LNCAP (cell line): ENCODE data around the gene ARVCF.

ENCODE experiments used
- CTCF ChIP-seq: fragments of 450-650 bp; IDR thresholded peaks from 2 replicates; pipeline ENCODE4 v1.5.1; 2017; ENCODE audit warnings: mild to moderate bottlenecking

ARVCF gene

GRCh38 chr22:20026204-20026908, 9.7 kb upstream of the ARVCF start:
- TF ChIP-seq CTCF, result no peak

- no peak for TF ChIP-seq CTCF
These were observed 9.0 kb upstream of the ARVCF start for GRCh38 chr22:20025401-20026203.

- no peak for TF ChIP-seq CTCF
These were observed 8.2 kb upstream of the ARVCF start for GRCh38 chr22:20024650-20025397.

DNA sequence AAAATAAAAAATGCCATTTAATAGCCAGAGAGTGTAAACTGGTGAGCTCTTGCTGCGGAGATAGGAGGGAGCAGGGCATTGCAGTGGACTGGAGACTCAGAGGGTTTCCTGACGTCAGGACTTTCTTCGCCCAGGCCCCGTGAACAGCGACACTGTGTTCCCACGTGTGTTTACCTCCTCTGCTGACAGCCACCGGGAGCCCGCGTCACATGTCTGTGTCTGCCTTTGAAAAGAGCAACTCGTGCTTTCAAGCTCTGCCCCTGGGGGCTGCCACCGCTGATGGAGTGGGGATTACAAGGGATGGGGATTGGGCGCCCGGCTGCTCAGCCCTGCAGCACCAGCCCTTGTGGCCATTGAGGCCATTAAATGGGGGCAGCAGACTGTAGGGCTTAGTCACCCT, 7.6 kb upstream of the ARVCF start:
- TF ChIP-seq CTCF, result no peak

DNA sequence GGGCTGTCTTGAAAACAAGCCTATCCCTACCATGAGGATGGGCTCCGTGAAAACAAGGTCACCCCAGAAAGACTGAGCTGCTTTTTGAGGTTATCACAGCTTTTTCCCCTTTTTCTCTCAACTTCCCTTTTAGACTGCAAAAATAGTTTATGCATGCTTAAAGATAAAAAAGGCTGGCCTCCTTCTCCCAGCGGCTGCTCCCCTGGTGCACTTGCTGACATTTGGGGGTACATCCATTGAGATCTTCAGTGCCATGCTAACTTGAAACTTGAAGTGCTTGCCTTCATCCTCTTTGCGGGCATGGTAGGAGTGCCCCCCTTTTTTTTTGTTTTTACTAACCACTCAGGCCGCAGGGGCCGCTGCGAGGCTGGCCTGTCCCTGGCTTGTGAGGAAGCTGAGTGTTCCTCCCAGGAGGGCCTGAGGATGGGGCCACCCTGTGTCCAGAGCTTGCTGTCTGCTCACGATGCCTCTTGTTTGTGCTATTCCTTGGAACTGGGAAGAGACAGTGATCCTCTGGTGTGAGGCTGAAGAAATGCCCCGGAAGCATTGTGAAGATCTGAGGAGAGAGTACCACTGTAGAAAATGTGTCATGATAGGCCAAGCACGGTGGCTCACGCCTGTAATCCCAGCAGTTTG, 6.5 kb upstream of the ARVCF start:
- no peak for TF ChIP-seq CTCF

- no peak for TF ChIP-seq CTCF
These were observed 5.8 kb upstream of the ARVCF start for GRCh38 chr22:20022231-20022977.
